HEK293 (cell line): Measurements from ENCODE around the gene GPBAR1.
A peak's percentile ranks its signal among the peaks of the same experiment; 100 is the strongest.

ENCODE experiments used
- GLIS2 ChIP-seq: fragments of 450-650 bp; formaldehyde crosslinking; IDR thresholded peaks from 2 replicates; pipeline ENCODE4 v1.5.1; 2016; ENCODE audit warnings: missing biosample characterization, missing genetic modification characterization
- HOXD13 ChIP-seq: sonication (generic); formaldehyde crosslinking; IDR thresholded peaks from 2 replicates; pipeline ENCODE4 v1.8.0; 2022; ENCODE audit warnings: missing genetic modification reagents, borderline replicate concordance
- KLF10 ChIP-seq: fragments of 450-650 bp; IDR thresholded peaks from 2 replicates; pipeline ENCODE4 v1.5.1; 2018; ENCODE audit warnings: missing biosample characterization, mild to moderate bottlenecking, missing genetic modification characterization
- KLF8 ChIP-seq: fragments of 450-650 bp; formaldehyde crosslinking; IDR thresholded peaks from 2 replicates; pipeline ENCODE4 v1.5.1; 2016; ENCODE audit warnings: missing biosample characterization, missing genetic modification characterization
- MZF1 ChIP-seq: fragments of 450-650 bp; formaldehyde crosslinking; IDR thresholded peaks from 2 replicates; pipeline ENCODE4 v1.5.1; 2017; ENCODE audit warnings: missing biosample characterization, missing genetic modification characterization, borderline replicate concordance
- OSR2 ChIP-seq: fragments of 450-650 bp; formaldehyde crosslinking; IDR thresholded peaks from 2 replicates; pipeline ENCODE4 v1.5.1; 2016; ENCODE audit warnings: missing biosample characterization, missing genetic modification characterization
- REPIN1 ChIP-seq: fragments of 450-650 bp; formaldehyde crosslinking; IDR thresholded peaks from 2 replicates; pipeline ENCODE4 v1.5.1; 2017; ENCODE audit warnings: missing biosample characterization, missing genetic modification characterization, low read depth
- ZBTB17 ChIP-seq: fragments of 450-650 bp; formaldehyde crosslinking; IDR thresholded peaks from 2 replicates; pipeline ENCODE4 v1.5.1; 2016; ENCODE audit warnings: missing biosample characterization, missing genetic modification characterization
- ZBTB20 ChIP-seq: fragments of 450-650 bp; formaldehyde crosslinking; IDR thresholded peaks from 2 replicates; pipeline ENCODE4 v1.5.1; 2016; ENCODE audit warnings: missing biosample characterization, missing genetic modification characterization
- ZBTB21 ChIP-seq: fragments of 450-650 bp; formaldehyde crosslinking; IDR thresholded peaks from 2 replicates; pipeline ENCODE4 v1.5.1; 2017; ENCODE audit warnings: missing biosample characterization, missing genetic modification characterization
- ZBTB48 ChIP-seq: fragments of 450-650 bp; formaldehyde crosslinking; IDR thresholded peaks from 2 replicates; pipeline ENCODE4 v1.5.1; 2016; ENCODE audit warnings: missing biosample characterization, missing genetic modification characterization
- ZFP41 ChIP-seq: fragments of 450-650 bp; formaldehyde crosslinking; IDR thresholded peaks from 2 replicates; pipeline ENCODE4 v1.5.1; 2016; ENCODE audit warnings: missing biosample characterization, missing genetic modification characterization, borderline replicate concordance
- ZFP69B ChIP-seq: fragments of 450-650 bp; formaldehyde crosslinking; IDR thresholded peaks from 2 replicates; pipeline ENCODE4 v1.5.1; 2016; ENCODE audit warnings: missing biosample characterization, missing genetic modification characterization
- ZNF24 ChIP-seq: fragments of 450-650 bp; formaldehyde crosslinking; IDR thresholded peaks from 2 replicates; pipeline ENCODE4 v1.5.1; 2016; ENCODE audit warnings: missing biosample characterization, missing genetic modification characterization
- ZNF391 ChIP-seq: fragments of 450-650 bp; formaldehyde crosslinking; IDR thresholded peaks from 2 replicates; pipeline ENCODE4 v1.5.1; 2016; ENCODE audit warnings: low read depth, missing biosample characterization, missing genetic modification characterization, borderline replicate concordance
- ZNF394 ChIP-seq: fragments of 450-650 bp; formaldehyde crosslinking; IDR thresholded peaks from 2 replicates; pipeline ENCODE4 v1.5.1; 2016; ENCODE audit warnings: missing biosample characterization, missing genetic modification characterization, mild to moderate bottlenecking, moderate library complexity, borderline replicate concordance
- ZNF426 ChIP-seq: fragments of 450-650 bp; formaldehyde crosslinking; IDR thresholded peaks from 2 replicates; pipeline ENCODE4 v1.5.1; 2017; ENCODE audit warnings: missing biosample characterization, missing genetic modification characterization, mild to moderate bottlenecking, inconsistent platforms, moderate library complexity
- ZNF548 ChIP-seq: fragments of 450-650 bp; formaldehyde crosslinking; IDR thresholded peaks from 2 replicates; pipeline ENCODE4 v1.5.1; 2016; ENCODE audit warnings: missing biosample characterization, missing genetic modification characterization
- ZNF558 ChIP-seq: fragments of 450-650 bp; formaldehyde crosslinking; IDR thresholded peaks from 2 replicates; pipeline ENCODE4 v1.5.1; 2016; ENCODE audit warnings: missing biosample characterization, missing genetic modification characterization
- ZNF600 ChIP-seq: fragments of 450-650 bp; formaldehyde crosslinking; IDR thresholded peaks from 2 replicates; pipeline ENCODE4 v1.5.1; 2016; ENCODE audit warnings: missing biosample characterization, missing genetic modification characterization
- ZNF623 ChIP-seq: fragments of 450-650 bp; formaldehyde crosslinking; IDR thresholded peaks from 2 replicates; pipeline ENCODE4 v1.5.1; 2016; ENCODE audit warnings: missing biosample characterization, missing genetic modification characterization
- ZNF768 ChIP-seq: fragments of 450-650 bp; formaldehyde crosslinking; IDR thresholded peaks from 2 replicates; pipeline ENCODE4 v1.5.1; 2018; ENCODE audit warnings: missing biosample characterization, mild to moderate bottlenecking, missing genetic modification characterization
- ZNF792 ChIP-seq: fragments of 450-650 bp; formaldehyde crosslinking; IDR thresholded peaks from 2 replicates; pipeline ENCODE4 v1.5.1; 2016; ENCODE audit warnings: missing biosample characterization, missing genetic modification characterization
- ZNF843 ChIP-seq: fragments of 450-650 bp; formaldehyde crosslinking; IDR thresholded peaks from 2 replicates; pipeline ENCODE4 v1.5.1; 2016; ENCODE audit warnings: missing biosample characterization, missing genetic modification characterization
- ZXDB ChIP-seq: fragments of 450-650 bp; formaldehyde crosslinking; IDR thresholded peaks from 2 replicates; pipeline ENCODE4 v1.5.1; 2016; ENCODE audit warnings: missing biosample characterization, missing genetic modification characterization
- TF ChIP-seq, protein P1 (sequence below): fragments of 450-650 bp; formaldehyde crosslinking; IDR thresholded peaks from 2 replicates; pipeline ENCODE4 v1.5.1; 2017; ENCODE audit warnings: missing biosample characterization, missing genetic modification characterization
- TF ChIP-seq, protein P2 (sequence below): fragments of 450-650 bp; formaldehyde crosslinking; conservative IDR thresholded peaks from 2 replicates; pipeline ENCODE4 v1.5.1; 2016; ENCODE audit warnings: low read depth, missing biosample characterization, missing genetic modification characterization
- TF ChIP-seq, protein P3 (sequence below): fragments of 450-650 bp; formaldehyde crosslinking; optimal IDR thresholded peaks from 2 replicates; pipeline ENCODE3; 2016; ENCODE audit warnings: missing biosample characterization, mild to moderate bottlenecking, missing genetic modification characterization
- TF ChIP-seq, protein P4 (sequence below): fragments of 450-650 bp; formaldehyde crosslinking; IDR thresholded peaks from 2 replicates; pipeline ENCODE4 v1.5.1; 2017; ENCODE audit warnings: missing biosample characterization, missing genetic modification characterization

GPBAR1 gene

DNA sequence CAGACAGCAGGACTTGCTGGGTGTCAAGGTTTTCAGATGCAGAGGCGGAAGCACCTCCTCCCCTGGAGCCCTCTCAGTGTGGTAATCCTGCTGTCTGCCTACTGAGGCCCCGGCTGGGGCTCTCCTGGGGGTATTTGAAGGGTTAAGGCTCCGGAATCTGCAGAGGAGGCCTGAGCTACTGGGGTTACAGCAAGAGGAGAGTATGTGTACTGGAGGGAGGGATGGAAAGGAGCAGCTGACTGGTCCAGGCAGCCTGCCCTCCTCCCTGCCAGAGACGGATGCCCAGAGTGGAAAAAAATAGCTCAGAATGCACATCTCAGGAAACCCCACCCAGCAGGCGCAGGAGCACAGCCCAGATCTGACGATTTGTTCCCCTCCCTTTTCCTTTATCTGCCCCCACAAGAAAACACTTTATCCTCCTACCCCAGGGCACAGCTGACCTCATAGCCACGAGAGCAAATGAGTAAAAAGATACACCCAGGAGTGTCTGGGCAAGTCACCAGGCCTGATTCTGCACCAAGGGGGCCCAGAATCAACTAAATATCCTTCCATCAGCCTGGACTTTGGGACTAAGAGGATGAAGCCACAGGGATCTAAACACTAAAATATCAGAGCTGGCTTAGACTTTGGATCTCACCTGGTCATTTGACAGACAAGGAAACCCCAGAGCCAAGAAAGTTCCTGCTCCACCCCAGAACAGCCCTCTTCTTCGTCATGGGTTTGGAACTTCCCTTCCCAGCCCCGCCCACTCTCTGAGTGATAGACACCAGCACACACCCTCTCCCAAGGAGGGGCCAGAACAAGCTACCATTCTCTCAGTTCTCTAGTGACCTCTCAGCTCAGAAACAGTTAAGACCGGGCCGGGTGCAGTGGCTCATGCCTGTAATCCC lies 26.0 kb downstream of the GPBAR1 start (continued):
- TF ChIP-seq ZNF843 (no peak), MZF1 (tag by site-specific recombination) (no peak), ZXDB (tag by site-specific recombination) (peak; percentile 75), ZNF558 (tag by site-specific recombination) (no peak), ZFP41 (tag by site-specific recombination) (no peak), OSR2 (tag by site-specific recombination) (0 out of 2 replicates have a peak, but pooled peaks have one; percentile 5), ZBTB21 (tag by site-specific recombination) (peak; percentile 82), KLF8 (tag by site-specific recombination) (peak; percentile 43; the same call in 1 of the 2 replicates), ZNF391 (no peak), HOXD13 (CRISPR knock-in tag) (no peak), ZNF600 (tag by site-specific recombination) (peak; percentile 91), ZNF623 (tag by site-specific recombination) (no peak), GLIS2 (peak; percentile 47), ZNF426 (no peak), ZNF548 (no peak), ZNF394 (peak; percentile 80; the same call in 1 of the 2 replicates), ZNF768 (tag by site-specific recombination) (no peak), KLF10 (tag by site-specific recombination) (peak; percentile 97), ZBTB20 (tag by site-specific recombination) (peak; percentile 61), REPIN1 (no peak), ZBTB48 (tag by site-specific recombination) (peak; percentile 90), ZFP69B (tag by site-specific recombination) (peak; percentile 49; the same call in 1 of the 2 replicates), ZNF792 (no peak), ZBTB17 (tag by site-specific recombination) (peak; percentile 87), ZNF24 (tag by site-specific recombination) (peak; percentile 21; the same call in 1 of the 2 replicates)
- TF ChIP-seq, protein P1, sequence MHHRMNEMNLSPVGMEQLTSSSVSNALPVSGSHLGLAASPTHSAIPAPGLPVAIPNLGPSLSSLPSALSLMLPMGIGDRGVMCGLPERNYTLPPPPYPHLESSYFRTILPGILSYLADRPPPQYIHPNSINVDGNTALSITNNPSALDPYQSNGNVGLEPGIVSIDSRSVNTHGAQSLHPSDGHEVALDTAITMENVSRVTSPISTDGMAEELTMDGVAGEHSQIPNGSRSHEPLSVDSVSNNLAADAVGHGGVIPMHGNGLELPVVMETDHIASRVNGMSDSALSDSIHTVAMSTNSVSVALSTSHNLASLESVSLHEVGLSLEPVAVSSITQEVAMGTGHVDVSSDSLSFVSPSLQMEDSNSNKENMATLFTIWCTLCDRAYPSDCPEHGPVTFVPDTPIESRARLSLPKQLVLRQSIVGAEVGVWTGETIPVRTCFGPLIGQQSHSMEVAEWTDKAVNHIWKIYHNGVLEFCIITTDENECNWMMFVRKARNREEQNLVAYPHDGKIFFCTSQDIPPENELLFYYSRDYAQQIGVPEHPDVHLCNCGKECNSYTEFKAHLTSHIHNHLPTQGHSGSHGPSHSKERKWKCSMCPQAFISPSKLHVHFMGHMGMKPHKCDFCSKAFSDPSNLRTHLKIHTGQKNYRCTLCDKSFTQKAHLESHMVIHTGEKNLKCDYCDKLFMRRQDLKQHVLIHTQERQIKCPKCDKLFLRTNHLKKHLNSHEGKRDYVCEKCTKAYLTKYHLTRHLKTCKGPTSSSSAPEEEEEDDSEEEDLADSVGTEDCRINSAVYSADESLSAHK (tag by site-specific recombination): no peak
- TF ChIP-seq, protein P2, sequence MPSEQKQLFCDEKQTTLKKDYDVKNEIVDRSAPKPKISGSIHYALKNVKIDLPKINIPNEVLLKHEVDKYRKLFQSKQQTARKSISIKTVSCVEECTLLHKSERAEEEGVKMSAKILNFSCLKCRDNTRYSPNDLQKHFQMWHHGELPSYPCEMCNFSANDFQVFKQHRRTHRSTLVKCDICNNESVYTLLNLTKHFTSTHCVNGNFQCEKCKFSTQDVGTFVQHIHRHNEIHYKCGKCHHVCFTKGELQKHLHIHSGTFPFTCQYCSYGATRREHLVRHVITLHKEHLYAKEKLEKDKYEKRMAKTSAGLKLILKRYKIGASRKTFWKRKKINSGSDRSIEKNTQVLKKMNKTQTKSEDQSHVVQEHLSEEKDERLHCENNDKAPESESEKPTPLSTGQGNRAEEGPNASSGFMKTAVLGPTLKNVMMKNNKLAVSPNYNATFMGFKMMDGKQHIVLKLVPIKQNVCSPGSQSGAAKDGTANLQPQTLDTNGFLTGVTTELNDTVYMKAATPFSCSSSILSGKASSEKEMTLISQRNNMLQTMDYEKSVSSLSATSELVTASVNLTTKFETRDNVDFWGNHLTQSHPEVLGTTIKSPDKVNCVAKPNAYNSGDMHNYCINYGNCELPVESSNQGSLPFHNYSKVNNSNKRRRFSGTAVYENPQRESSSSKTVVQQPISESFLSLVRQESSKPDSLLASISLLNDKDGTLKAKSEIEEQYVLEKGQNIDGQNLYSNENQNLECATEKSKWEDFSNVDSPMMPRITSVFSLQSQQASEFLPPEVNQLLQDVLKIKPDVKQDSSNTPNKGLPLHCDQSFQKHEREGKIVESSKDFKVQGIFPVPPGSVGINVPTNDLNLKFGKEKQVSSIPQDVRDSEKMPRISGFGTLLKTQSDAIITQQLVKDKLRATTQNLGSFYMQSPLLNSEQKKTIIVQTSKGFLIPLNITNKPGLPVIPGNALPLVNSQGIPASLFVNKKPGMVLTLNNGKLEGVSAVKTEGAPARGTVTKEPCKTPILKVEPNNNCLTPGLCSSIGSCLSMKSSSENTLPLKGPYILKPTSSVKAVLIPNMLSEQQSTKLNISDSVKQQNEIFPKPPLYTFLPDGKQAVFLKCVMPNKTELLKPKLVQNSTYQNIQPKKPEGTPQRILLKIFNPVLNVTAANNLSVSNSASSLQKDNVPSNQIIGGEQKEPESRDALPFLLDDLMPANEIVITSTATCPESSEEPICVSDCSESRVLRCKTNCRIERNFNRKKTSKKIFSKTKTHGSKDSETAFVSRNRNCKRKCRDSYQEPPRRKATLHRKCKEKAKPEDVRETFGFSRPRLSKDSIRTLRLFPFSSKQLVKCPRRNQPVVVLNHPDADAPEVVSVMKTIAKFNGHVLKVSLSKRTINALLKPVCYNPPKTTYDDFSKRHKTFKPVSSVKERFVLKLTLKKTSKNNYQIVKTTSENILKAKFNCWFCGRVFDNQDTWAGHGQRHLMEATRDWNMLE (tag by site-specific recombination): no peak
- TF ChIP-seq, protein P3, sequence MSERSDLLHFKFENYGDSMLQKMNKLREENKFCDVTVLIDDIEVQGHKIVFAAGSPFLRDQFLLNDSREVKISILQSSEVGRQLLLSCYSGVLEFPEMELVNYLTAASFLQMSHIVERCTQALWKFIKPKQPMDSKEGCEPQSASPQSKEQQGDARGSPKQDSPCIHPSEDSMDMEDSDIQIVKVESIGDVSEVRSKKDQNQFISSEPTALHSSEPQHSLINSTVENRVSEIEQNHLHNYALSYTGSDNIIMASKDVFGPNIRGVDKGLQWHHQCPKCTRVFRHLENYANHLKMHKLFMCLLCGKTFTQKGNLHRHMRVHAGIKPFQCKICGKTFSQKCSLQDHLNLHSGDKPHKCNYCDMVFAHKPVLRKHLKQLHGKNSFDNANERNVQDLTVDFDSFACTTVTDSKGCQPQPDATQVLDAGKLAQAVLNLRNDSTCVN: peak; percentile 13
- TF ChIP-seq, protein P4, sequence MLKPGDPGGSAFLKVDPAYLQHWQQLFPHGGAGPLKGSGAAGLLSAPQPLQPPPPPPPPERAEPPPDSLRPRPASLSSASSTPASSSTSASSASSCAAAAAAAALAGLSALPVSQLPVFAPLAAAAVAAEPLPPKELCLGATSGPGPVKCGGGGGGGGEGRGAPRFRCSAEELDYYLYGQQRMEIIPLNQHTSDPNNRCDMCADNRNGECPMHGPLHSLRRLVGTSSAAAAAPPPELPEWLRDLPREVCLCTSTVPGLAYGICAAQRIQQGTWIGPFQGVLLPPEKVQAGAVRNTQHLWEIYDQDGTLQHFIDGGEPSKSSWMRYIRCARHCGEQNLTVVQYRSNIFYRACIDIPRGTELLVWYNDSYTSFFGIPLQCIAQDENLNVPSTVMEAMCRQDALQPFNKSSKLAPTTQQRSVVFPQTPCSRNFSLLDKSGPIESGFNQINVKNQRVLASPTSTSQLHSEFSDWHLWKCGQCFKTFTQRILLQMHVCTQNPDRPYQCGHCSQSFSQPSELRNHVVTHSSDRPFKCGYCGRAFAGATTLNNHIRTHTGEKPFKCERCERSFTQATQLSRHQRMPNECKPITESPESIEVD (tag by site-specific recombination): no peak
